Activated gamma-delta T cell treated with anti-CD3 and anti-CD28 coated beads, Interleukin-2, amount 50 U/mL, for 16 hours (primary cell): ENCODE data around the gene UIMC1.

Source experiments
- DNase-seq: peaks from one replicate; pipeline ENCODE4 v3.0.0-alpha.2; 2020; ENCODE audit warnings: low read depth

Gene UIMC1

DNA sequence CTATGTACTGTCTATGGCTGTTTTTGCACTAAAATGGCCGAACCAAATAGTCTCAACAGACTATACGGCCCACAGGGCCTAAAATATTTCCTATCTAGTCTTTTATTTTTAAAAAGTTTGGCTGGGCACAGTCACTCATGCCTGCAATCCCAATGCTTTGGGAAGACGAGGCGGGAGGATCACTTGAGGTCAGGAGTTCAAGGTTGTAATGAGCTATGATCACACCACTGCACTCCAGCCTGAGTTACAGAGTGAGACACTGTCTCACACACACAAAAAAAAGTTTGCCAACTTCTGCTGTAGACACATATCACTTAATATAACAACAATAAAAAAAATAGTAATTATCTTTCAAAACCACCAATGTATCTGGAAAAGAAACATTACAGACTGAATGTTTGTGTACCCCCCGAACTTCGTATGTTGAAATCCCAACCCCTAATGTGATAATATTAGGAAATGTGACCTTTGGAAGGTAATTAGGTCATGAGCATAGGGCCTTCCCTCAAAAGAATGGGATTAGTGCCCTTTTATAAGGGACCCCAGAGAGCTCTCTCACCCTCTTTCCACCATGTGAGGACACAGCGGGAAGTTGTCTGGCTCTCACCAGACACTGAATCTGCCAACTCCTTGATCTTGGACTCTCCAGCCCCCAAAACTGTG, 53.9 kb downstream of the UIMC1 start:
- DNase-seq: no peak

- no peak for DNase-seq
Measured at GRCh38 chr5:176948458-176948857, 58.1 kb downstream of the UIMC1 start.

DNA sequence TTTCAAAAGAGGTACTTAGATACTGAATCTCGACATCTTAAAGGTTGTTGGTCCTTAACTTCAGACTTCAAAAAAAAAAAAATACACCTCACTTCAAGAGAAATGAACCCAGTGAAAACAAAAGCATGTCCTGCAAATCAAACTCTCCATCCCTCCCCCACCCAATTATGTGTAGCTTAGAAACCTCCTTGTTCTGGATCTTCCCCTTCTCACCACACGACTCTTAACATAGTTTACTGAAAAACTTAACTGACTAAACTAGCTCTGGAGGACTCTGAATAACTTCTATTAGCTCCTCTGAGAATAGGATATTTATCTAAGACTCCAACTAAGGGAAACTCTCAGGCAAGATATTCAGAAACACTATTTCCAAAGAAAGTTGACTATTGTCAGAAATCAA, 58.7 kb downstream of the UIMC1 start:
- DNase-seq: no peak

DNA sequence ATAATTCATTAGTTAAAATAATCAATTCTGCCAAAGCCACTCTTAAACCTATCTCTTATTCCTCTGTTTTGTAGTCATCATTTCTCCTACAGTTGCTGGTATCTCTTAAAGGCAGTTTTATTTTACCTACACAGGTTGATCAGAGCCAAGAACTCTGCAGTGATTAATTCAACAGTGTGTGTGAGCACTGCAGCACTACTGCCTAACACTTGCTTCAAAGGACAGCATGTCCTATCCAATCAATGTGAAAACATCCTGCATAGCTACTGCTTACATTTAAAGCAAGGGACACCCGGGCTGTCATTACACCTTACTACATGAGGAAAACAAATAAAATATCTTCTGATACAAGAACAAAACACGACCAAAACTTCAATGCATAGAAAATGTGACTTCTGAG, 62.3 kb downstream of the UIMC1 start:
- no peak for DNase-seq

GRCh38 chr5:176943816-176944215, 62.8 kb downstream of the UIMC1 start:
- DNase-seq: no peak

- DNase-seq: no peak
Measured at GRCh38 chr5:176941951-176942350, 64.6 kb downstream of the UIMC1 start.

DNA sequence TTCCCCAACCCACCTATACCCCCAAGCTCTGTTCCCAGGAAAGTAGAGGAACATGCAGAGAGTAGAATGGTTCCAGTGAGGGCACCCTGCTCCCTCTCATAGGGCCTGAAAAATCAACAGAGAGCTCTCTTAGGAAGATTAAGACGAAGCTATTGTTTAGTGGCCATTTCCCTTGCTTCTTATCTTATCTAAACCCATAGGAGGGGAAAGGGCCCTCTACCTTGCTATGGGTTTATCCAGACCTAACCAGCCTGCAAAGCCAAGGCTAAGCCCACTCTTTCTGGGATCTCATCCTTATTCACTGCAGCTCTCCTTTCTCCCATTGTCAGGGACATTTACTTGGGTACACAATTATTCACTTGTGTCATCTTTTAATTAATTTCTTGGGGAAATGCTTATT, 68.1 kb downstream of the UIMC1 start:
- no peak for DNase-seq

- DNase-seq: no peak
Measured at GRCh38 chr5:176935017-176935416, 71.6 kb downstream of the UIMC1 start.

GRCh38 chr5:176934309-176934930, 72.2 kb downstream of the UIMC1 start:
- no peak for DNase-seq

- no peak for DNase-seq
Measured at GRCh38 chr5:176929654-176930053, 76.9 kb downstream of the UIMC1 start.

- no peak for DNase-seq
Measured at GRCh38 chr5:176927562-176927961, 79.0 kb downstream of the UIMC1 start.

DNA sequence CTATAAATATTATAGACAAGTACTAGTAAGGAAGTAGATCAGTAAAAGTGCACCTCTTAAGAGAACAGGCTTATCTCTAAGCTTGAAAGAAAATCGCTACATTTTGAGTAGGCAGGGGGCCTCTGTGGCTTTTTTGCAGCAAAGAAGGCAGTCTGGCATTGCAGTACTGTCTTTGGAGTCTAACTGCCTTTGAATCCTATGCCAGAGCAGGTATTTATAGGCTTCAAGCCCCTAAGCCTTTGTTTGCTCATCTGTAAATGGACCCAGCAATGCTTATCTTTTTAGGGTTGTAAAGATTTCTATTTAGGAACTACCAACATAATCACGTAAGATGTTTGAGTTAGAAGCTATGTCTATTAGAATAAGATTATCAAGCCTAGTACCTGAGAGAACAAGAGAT, 83.8 kb downstream of the UIMC1 start:
- DNase-seq: no peak

GRCh38 chr5:176921714-176922113, 84.9 kb downstream of the UIMC1 start:
- no peak for DNase-seq

- no peak for DNase-seq
Measured at GRCh38 chr5:176918613-176919012, 88.0 kb downstream of the UIMC1 start.

DNA sequence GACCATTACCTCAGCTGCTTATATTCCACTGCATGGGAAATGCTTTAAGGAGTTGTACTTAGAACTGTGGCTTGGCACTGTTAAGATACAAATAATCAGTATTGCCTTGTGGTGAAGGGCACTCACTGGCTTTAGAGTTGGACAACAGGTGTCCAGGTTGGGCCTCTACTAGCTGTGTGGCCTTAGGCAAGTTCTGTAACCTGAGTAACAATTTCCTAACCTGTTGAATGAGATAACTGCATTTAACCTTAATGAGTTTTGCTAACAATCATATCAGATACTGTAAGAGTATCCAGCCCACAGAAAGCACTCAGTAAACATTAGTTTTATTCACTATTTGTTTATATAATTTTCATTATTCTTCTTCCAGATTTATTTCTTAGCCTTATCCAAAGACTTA, 90.2 kb downstream of the UIMC1 start:
- DNase-seq: no peak

- DNase-seq: no peak
Measured at GRCh38 chr5:176915906-176916305, 90.7 kb downstream of the UIMC1 start.

GRCh38 chr5:176912115-176912514, 94.5 kb downstream of the UIMC1 start:
- DNase-seq: no peak

GRCh38 chr5:176908675-176909368, 97.8 kb downstream of the UIMC1 start:
- DNase-seq: no peak

DNA sequence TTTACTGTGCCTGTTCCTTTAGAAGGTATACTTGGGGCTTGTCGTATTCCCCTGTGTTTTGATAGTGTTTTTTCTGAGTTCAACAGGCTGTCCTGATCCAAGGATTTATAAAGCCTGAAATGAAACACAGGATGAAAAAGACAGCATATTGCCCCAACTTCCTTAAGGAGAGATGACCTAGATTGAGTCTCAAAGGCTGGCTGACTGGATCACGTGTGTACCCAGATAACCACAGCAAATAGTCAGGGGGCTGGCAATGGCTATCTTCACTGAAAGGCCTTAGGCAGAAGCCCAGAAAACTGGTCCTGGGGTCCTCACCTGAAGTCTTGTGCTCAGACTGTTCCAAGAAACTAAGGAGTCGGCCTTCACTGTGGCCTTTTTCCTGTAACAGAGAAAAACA, 99.8 kb downstream of the UIMC1 start:
- DNase-seq: no peak

DNA sequence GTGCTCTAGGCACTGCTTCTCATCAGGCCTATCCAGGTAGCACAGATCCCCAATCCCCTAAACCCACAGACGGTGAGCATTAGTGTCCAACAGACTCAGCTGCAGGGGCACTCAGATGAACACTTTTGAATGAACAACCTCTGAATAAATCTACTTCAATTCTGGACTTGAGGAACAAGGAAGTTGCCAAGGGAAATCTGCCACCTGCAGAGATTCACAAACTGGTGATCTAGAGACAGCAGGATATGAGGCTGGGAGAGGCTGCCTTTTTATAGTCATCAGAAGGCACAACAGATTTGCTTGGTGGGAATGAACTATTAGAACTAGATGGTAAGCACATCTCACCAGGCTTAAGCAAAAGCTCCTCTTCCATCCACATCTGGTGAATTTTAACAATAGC, 100.5 kb downstream of the UIMC1 start:
- no peak for DNase-seq

GRCh38 chr5:176904276-176904675, 102.3 kb downstream of the UIMC1 start:
- no peak for DNase-seq

GRCh38 chr5:176902911-176903664, 103.5 kb downstream of the UIMC1 start:
- DNase-seq: no peak
